Measurements from ENCODE around the gene MACROD2. TPM values are rescaled to one million over a fixed set of nuclear protein-coding genes. Genes with fewer than 3 reads are reported as not detected.

The MACROD2 gene
- total and polyA plus RNA-seq, 4 donors: 0.66 to 10.5 (median 3.3) TPM

GRCh38 chr20:14885661-14886060 lies 890.3 kb downstream of the MACROD2 start:
- WGBS: 83% methylated on average over 1 of the region's 1 CpG
- Histone ChIP-seq H3K4me3 (ENCODE audit: low read depth in 1 of 3, low read length in 3 of 3) (no peak overlapping the region), H3K9me3 (ENCODE audit: control insufficient read depth in 4 of 4, low read length in 3 of 4) (no peaks in the 10 kb centered on the region), H3K9ac (ENCODE audit: low read depth in 1 of 2, low read length in 2 of 2) (no peak overlapping the region), H3K27me3 (ENCODE audit: control insufficient read depth in 4 of 4, insufficient read depth in 4 of 4, low read length in 3 of 4) (no peaks in the 10 kb centered on the region), H3K27ac (ENCODE audit: low read depth in 1 of 2, low read length in 2 of 2) (no peak overlapping the region), H3K36me3 (ENCODE audit: control insufficient read depth in 4 of 4, insufficient read depth in 3 of 4, low read depth in 1 of 4, low read length in 3 of 4) (no peaks in the 10 kb centered on the region), H3K4me1 (ENCODE audit: control insufficient read depth in 4 of 4, insufficient read depth in 4 of 4, low read length in 3 of 4) (no peaks in the 10 kb centered on the region)
- DNase-seq (ENCODE audit: low spot score): no peak
- no peak for TF ChIP-seq EGR1 (IDR thresholded peaks at IDR 0.05; ENCODE audit: low read depth in 2 of 2)
- TF ChIP-seq YY1 (IDR thresholded peaks at IDR 0.05): no peak
- no peak for TF ChIP-seq RXRA (IDR thresholded peaks at IDR 0.05)
- no peak for TF ChIP-seq CTCF (IDR thresholded peaks at IDR 0.05; ENCODE audit: low read depth, low read length, missing input control)
- TF ChIP-seq SP1 (IDR thresholded peaks at IDR 0.05): no peak
- no peak for TF ChIP-seq FOXA1 (IDR thresholded peaks at IDR 0.05)
- TF ChIP-seq HNF4A (conservative IDR thresholded peaks at IDR 0.05): no peak
- no peak for TF ChIP-seq GABPA (IDR thresholded peaks at IDR 0.05 in 1 of 2, conservative IDR thresholded peaks at IDR 0.05 in 1 of 2)
- TF ChIP-seq, protein P1, sequence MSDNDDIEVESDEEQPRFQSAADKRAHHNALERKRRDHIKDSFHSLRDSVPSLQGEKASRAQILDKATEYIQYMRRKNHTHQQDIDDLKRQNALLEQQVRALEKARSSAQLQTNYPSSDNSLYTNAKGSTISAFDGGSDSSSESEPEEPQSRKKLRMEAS (IDR thresholded peaks at IDR 0.05): no peak
- no peak for TF ChIP-seq RAD21 (IDR thresholded peaks at IDR 0.05)
- no peak for TF ChIP-seq REST (IDR thresholded peaks at IDR 0.05)

DNA sequence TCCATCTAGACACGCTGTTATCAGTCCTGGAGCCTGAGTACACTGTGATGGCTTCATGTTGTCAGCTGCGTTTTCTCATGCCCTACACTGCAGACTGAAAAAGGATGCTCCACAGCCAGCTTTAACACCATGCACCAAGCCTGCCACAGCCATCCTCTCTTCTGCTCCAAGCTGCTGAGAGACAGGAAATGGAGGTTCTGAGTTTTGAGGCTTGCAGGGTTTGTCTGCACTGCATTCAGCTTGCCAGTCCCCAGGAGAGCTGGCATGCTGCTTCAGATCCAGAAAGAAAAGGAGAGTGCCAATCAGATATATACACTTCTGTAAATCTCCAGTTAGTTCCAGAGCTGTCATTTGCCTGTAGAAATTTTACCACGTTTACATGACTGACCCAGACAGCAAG lies 892.8 kb downstream of the MACROD2 start:
- Histone ChIP-seq H3K4me1 (ENCODE audit: control insufficient read depth in 4 of 4, insufficient read depth in 4 of 4, low read length in 3 of 4) (no peaks in the 10 kb centered on the region), H3K36me3 (ENCODE audit: control insufficient read depth in 4 of 4, insufficient read depth in 3 of 4, low read depth in 1 of 4, low read length in 3 of 4) (no peaks in the 10 kb centered on the region), H3K9me3 (ENCODE audit: control insufficient read depth in 4 of 4, low read length in 3 of 4) (no peaks in the 10 kb centered on the region), H3K4me3 (ENCODE audit: low read depth in 1 of 3, low read length in 3 of 3) (no peak overlapping the region), H3K27me3 (ENCODE audit: control insufficient read depth in 4 of 4, insufficient read depth in 4 of 4, low read length in 3 of 4) (no peaks in the 10 kb centered on the region), H3K9ac (ENCODE audit: low read depth in 1 of 2, low read length in 2 of 2) (no peak overlapping the region), H3K27ac (ENCODE audit: low read depth in 1 of 2, low read length in 2 of 2) (no peak overlapping the region)
- TF ChIP-seq FOXA1 (IDR thresholded peaks at IDR 0.05) (no peak), NR2F2 (IDR thresholded peaks at IDR 0.05) (no peak), JUND (IDR thresholded peaks at IDR 0.05) (no peak), GABPA (IDR thresholded peaks at IDR 0.05 in 1 of 2, conservative IDR thresholded peaks at IDR 0.05 in 1 of 2) (no peak), CTCF (IDR thresholded peaks at IDR 0.05; ENCODE audit: low read depth, low read length, missing input control) (no peak), REST (IDR thresholded peaks at IDR 0.05) (no peak), TAF1 (conservative IDR thresholded peaks at IDR 0.05) (no peak), EGR1 (IDR thresholded peaks at IDR 0.05; ENCODE audit: low read depth in 2 of 2) (no peak), RXRA (IDR thresholded peaks at IDR 0.05) (no peak)
- TF ChIP-seq, protein P1 (IDR thresholded peaks at IDR 0.05): no peak
- TF ChIP-seq, protein P2, sequence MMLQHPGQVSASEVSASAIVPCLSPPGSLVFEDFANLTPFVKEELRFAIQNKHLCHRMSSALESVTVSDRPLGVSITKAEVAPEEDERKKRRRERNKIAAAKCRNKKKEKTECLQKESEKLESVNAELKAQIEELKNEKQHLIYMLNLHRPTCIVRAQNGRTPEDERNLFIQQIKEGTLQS (IDR thresholded peaks at IDR 0.05): no peak
- WGBS: 79% methylated on average over 3 of the region's 3 CpGs
- no peak for DNase-seq (ENCODE audit: low spot score)

Measured in liver (tissue), 9 donors.